ENCODE results near the gene VWCE. TPM values are rescaled to one million over a fixed set of nuclear protein-coding genes. Genes with fewer than 3 reads are reported as not detected.
A peak's percentile ranks its signal among the peaks of the same experiment; 100 is the strongest.

The VWCE gene
- total and polyA plus RNA-seq, 11 donors: 0.17 to 1.7 (median 0.66) TPM; not detected in 1

DNA sequence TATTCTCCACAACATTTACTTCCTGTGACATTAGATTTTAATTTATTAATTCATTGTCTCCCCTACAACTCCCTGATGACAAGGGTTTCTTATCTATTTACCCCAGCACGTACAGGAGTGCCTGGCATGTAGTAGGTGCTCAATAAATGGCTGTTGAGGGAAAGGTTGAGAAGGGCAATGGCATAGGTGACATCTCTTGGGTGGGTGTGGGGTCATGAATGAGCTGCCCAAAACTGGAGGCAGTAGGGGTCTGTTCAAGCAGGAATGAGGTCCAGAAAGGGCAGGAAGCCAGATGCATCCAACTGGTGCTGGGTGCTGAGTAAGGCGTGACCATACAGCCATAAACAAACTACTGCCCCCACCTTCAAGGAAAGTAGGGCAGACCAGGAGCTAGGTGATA, 2.8 kb downstream of the VWCE start:
- Histone ChIP-seq H3K4me3 (no peak overlapping the region), H3K9me3 (no peaks in the 10 kb centered on the region), H3K36me3 (no peaks in the 10 kb centered on the region), H3K27me3 (peaks cover 0 to 25% (median 0%) of the 10 kb centered on the region in 9 donors), H3K4me1 (peaks cover 6 to 36% (median 21%) of the 10 kb centered on the region in 12 donors), H3K27ac (no peak overlapping the region)
- intact Hi-C loops (cut with DNase I): no loop called here
- WGBS, 4 donors: 93 to 95% (median 95%) methylated on average over 2 of the region's 2 CpGs
- DNase-seq: no peak
- ATAC-seq: no peak
- TF ChIP-seq POLR2A (IDR thresholded peaks at IDR 0.05): no peak
- TF ChIP-seq, protein P1, sequence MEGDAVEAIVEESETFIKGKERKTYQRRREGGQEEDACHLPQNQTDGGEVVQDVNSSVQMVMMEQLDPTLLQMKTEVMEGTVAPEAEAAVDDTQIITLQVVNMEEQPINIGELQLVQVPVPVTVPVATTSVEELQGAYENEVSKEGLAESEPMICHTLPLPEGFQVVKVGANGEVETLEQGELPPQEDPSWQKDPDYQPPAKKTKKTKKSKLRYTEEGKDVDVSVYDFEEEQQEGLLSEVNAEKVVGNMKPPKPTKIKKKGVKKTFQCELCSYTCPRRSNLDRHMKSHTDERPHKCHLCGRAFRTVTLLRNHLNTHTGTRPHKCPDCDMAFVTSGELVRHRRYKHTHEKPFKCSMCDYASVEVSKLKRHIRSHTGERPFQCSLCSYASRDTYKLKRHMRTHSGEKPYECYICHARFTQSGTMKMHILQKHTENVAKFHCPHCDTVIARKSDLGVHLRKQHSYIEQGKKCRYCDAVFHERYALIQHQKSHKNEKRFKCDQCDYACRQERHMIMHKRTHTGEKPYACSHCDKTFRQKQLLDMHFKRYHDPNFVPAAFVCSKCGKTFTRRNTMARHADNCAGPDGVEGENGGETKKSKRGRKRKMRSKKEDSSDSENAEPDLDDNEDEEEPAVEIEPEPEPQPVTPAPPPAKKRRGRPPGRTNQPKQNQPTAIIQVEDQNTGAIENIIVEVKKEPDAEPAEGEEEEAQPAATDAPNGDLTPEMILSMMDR (IDR thresholded peaks at IDR 0.05): no peak

DNA sequence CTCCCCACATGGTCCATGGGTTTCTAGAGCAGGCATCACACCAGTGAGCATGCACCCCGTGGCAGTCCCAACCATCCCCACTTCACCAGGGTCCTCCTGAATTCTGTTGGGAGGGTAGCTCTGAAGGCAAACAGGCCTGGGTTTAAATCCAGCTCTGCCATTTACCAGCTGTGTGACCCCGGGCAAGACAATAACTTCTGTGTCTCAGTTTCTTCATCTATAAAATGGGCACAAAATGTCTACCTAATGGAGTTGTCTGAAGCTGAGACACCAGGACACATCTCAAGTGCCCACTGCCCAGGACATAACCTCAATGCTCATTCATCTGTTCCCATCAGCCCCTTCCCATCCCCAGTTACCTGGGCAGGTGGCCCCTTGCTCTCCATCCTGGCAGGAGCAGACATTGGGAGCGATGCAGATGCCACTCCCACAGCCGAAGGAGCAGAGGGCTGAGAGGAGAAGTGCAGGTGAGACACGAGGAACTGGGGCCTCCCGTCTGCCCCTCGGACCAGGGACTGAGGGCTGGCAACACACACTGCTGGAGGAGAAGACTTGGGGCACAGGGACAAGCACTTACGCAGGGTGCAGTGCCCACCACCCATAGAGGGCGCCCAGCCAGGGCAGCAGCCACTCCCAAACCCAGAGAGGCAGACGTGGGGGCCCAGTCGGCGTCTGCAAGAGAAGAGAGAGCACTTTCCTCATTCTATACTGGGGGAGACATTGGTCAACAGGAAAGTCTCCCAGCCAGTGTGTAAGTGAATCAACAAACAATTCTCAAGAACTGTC, 4.0 kb downstream of the VWCE start:
- no peak overlapping the region for H3K27ac ChIP-seq
- peaks cover 6 to 29% (median 20%) of the 10 kb centered on the region in 12 donors for H3K4me1 ChIP-seq
- ATAC-seq (no peak), DNase-seq (peak in 1 of 5 donors; percentile 35)
- intact Hi-C loops (cut with DNase I): no loop called here
- H3K4me3 ChIP-seq: no peak overlapping the region
- H3K9me3 ChIP-seq: no peaks in the 10 kb centered on the region
- peaks cover 0 to 25% (median 0%) of the 10 kb centered on the region in 9 donors for H3K27me3 ChIP-seq
- TF ChIP-seq POLR2A (IDR thresholded peaks at IDR 0.05): no peak
- TF ChIP-seq, protein P1 (IDR thresholded peaks at IDR 0.05): no peak
- 89 to 96% (median 91%) methylated on average over 11 to 12 of the region's 12 CpGs for WGBS, 4 donors
- no peaks in the 10 kb centered on the region for H3K36me3 ChIP-seq

DNA sequence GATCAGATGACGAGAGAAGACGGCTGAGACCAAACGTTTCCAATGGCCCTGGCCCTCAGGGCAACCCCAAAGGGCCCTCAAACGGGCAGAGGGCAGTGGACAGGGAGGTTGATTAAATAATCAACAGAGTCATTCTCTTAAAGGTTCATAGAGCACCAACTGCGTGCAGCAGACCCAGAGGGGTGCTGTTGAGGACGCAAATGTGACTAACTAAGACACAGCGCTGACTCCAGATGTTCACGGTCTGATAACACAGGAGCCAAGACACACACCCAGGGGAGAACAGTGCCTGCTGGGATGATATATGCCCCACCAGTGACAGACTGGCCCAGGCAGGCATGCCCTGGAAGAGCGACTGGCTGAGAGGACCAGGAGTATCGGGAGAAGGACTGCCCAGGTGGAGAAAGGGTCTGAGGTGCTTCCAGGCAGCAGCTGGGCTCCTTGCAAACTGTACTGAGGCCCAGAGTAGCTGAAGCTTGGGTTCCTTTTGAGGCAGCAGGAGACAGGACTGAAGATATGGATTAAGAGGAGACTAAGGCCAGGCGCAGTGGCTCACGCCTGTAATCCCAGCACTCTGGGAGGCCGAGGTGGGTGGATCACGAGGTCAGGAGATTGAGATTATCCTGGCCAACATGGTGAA, 7.7 kb downstream of the VWCE start:
- ATAC-seq (no peak), DNase-seq (no peak)
- Histone ChIP-seq H3K36me3 (no peaks in the 10 kb centered on the region), H3K4me3 (no peak overlapping the region), H3K27me3 (no peaks in the 10 kb centered on the region), H3K9me3 (no peaks in the 10 kb centered on the region), H3K27ac (no peak overlapping the region), H3K4me1 (no peaks in the 10 kb centered on the region)
- intact Hi-C loops (cut with DNase I): no loop called here
- TF ChIP-seq, protein P1 (IDR thresholded peaks at IDR 0.05): no peak
- no peak for TF ChIP-seq POLR2A (IDR thresholded peaks at IDR 0.05)
- WGBS, 4 donors: 81 to 90% (median 85%) methylated on average over 14 of the region's 14 CpGs

DNA sequence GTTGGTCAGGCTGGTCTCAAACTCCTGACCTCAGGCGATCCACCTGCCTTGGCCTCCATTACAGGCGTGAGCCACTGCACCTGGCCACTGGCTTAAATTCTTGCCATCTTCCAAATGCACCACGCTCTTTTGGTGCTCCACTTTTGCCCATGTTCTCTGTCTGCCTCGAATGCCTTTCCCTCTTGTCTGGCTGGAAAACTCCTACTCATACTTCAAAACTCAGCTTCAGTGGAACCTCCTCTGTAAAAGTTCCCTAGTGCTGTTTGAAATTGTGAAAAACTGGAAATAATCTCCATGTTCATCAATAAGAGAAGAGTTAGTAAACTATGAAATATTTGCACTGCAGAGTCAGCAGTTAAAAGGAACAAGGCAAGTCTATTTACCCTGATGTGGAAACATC, 11.5 kb downstream of the VWCE start:
- no peak overlapping the region for H3K27ac ChIP-seq
- WGBS, 4 donors: 92 to 95% (median 94%) methylated on average over 4 of the region's 4 CpGs

More for the DNA sequence above, 11.5 kb downstream of the VWCE start:
- intact Hi-C loops (cut with DNase I): no loop called here
- no peaks in the 10 kb centered on the region for H3K9me3 ChIP-seq
- no peak for TF ChIP-seq POLR2A (IDR thresholded peaks at IDR 0.05)
- TF ChIP-seq, protein P1 (IDR thresholded peaks at IDR 0.05): no peak
- no peaks in the 10 kb centered on the region for H3K27me3 ChIP-seq
- H3K36me3 ChIP-seq: no peaks in the 10 kb centered on the region
- no peak for DNase-seq
- H3K4me1 ChIP-seq: no peaks in the 10 kb centered on the region
- H3K4me3 ChIP-seq: no peak overlapping the region
- ATAC-seq: no peak

Measured in heart left ventricle (tissue), 16 donors.